Psoas muscle (tissue), 8 donors: Measurements from ENCODE around the gene TRAIP. TPM values are rescaled to one million over a fixed set of nuclear protein-coding genes. Genes with fewer than 3 reads are reported as not detected.
A peak's percentile ranks its signal among the peaks of the same experiment; 100 is the strongest.

ENCODE experiments used
- ATAC-seq, 4 donors: fragments of 200-7000 bp; cut with Tn5 transposase; one replicate each; pipeline ENCODE4 v1.9.1; 2020; ENCODE audit warnings: moderate library complexity in 3 of 4, mild to moderate bottlenecking in 2 of 4
- DNase-seq, 2 donors: peaks; one replicate each; pipeline ENCODE4 v3.0.0-alpha.2; 2020
- H3K27ac ChIP-seq: fragments of 200-600 bp; one replicate; pipeline ENCODE4 v1.8.0; 2022
- H3K27me3 ChIP-seq, 3 donors: fragments of 200-600 bp in 1 of 3; one replicate each; pipeline versions ENCODE4 v1.6.1 to v1.8.0; 2013 to 2022; ENCODE audit warnings: low read length in 2 of 3, mild to moderate bottlenecking in 2 of 3, moderate library complexity in 1 of 3; ENCODE audit not compliant: insufficient read depth in 3 of 3
- H3K36me3 ChIP-seq, 2 donors: fragments of 200-600 bp in 1 of 2; one replicate each; pipeline versions ENCODE4 v1.6.1 to v1.8.0; 2013 to 2022; ENCODE audit warnings: low read depth in 1 of 2, mild to moderate bottlenecking in 1 of 2, moderate library complexity in 1 of 2; ENCODE audit not compliant: insufficient read depth in 1 of 2
- H3K4me1 ChIP-seq: fragments of 200-600 bp; one replicate; pipeline ENCODE4 v1.8.0; 2022
- H3K4me3 ChIP-seq: fragments of 200-600 bp; one replicate; pipeline ENCODE4 v1.8.0; 2022; ENCODE audit warnings: mild to moderate bottlenecking
- H3K9me3 ChIP-seq: fragments of 200-600 bp; one replicate; pipeline ENCODE4 v1.8.0; 2022
- WGBS, 3 donors: extraction: QIAGEN DNeasy Blood & Tissue Kit; methylation state at CpG; one replicate each; pipeline versions ENCODE4 v1.1.6 to v1.1.7; 2013; 5-methylcytosine and 5-hydroxymethylcytosine counted together
- intact Hi-C, 2 donors: fragments of 100-400 bp; cut with DNase I; formaldehyde crosslinking; loops; one replicate each; pipeline versions ENCODE4 v1.11.0 to v1.14.2; 2022
- polyA plus RNA-seq, 3 donors: library from polyadenylated mRNA; stranded (reverse); fragments of 200-250 nt; gene quantifications; one replicate each; pipeline ENCODE4 v1.2.3, GENCODE V29; 2013
- total RNA-seq, 4 donors: library from RNA; stranded (reverse); fragmentation: NEBNext Ultra II Directional in 2 of 4; extraction: Animal tissue kit (Norgen Biotek cat#: 25700) in 2 of 4; gene quantifications; one replicate each; pipeline versions ENCODE4 v1.2.1 to v1.2.4, GENCODE V29; 2021 to 2023
- TF ChIP-seq, protein P1 (sequence below): fragments of 200-600 bp; IDR thresholded peaks from one replicate; pipeline ENCODE4 v1.8.0; 2022; ENCODE audit warnings: antibody characterized with exemption
- donor health status: healthy with polysubstance abuse.
- donor health status: DM: no; HTN: no; CAD: no; lungs with moderate emphysema.
- donor health status: Bipolar disorder and iron deficiency.
- donor health status: healthy.
- donor health status: DM: yes; HTN: yes; CAD: no.
- donor health status: DM: no; HTN: no; CAD: no.
- donor health status: DM: no; HTN: no; CAD: no.
- donor health status: DM: yes; HTN: yes; CAD: no.

Gene TRAIP
- total and polyA plus RNA-seq, 7 donors = 0.36 to 4.6 (median 1.2) TPM

- Histone ChIP-seq H3K27ac (peak overlapping the region; percentile 93), H3K4me3 (peak overlapping the region; percentile 76), H3K9me3 (no peaks in the 10 kb centered on the region), H3K4me1 (peaks cover 38% of the 10 kb centered on the region), H3K36me3 (peaks cover 0 to 7% of the 10 kb centered on the region in 2 donors), H3K27me3 (no peaks in the 10 kb centered on the region)
- TF ChIP-seq, protein P1, sequence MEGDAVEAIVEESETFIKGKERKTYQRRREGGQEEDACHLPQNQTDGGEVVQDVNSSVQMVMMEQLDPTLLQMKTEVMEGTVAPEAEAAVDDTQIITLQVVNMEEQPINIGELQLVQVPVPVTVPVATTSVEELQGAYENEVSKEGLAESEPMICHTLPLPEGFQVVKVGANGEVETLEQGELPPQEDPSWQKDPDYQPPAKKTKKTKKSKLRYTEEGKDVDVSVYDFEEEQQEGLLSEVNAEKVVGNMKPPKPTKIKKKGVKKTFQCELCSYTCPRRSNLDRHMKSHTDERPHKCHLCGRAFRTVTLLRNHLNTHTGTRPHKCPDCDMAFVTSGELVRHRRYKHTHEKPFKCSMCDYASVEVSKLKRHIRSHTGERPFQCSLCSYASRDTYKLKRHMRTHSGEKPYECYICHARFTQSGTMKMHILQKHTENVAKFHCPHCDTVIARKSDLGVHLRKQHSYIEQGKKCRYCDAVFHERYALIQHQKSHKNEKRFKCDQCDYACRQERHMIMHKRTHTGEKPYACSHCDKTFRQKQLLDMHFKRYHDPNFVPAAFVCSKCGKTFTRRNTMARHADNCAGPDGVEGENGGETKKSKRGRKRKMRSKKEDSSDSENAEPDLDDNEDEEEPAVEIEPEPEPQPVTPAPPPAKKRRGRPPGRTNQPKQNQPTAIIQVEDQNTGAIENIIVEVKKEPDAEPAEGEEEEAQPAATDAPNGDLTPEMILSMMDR = no peak
- DNase-seq = no peak
- WGBS, 3 donors = 3 to 5% (median 3%) methylated on average over 36 to 41 of the region's 41 CpGs
- intact Hi-C loops = loop anchor here (5.0 kb wide), 1 partner anchor 104 kb away; no protein-coding TSS in a partner anchor
- peak in 3 of 4 donors; percentile 13 to 28 (median 27) for ATAC-seq
Measured at GRCh38 chr3:49803465-49804140, 52.8 kb downstream of the TRAIP start.

DNA sequence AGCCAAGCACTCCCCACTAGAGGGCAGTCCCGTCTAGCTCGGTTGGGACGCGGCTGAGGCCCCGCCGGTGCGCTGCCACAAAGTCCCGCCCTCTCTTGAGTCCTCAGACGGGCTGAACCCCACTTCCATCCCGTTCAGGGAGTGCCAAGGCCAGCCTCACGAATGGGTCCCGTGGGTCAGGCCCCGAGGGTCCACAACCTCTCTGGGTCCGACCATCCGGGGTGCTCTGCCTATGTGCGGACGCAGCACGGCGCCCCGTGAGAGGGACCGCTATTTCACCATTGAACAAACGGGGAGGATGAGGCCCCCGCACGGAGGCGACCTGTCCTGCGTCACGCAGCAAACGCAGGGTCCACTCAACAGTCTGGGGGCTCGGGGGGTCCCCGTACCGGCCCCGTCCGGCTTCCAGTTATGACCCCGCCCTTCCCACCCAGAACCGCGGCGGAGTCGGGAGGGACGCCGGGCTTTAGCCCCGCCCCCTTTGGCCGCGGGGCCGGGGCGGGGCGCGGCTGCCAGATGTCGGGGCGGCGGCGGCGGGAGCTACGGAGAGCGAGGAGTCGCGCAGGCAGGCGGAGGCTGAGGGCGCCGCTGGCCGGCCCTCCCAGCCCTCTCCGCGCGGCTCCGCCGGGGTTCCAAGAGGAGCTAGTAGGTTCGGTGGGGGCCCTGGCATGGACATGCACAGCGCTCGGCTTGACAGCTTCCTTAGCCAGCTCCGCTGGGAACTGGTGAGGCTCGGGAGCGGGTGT lies 53.5 kb downstream of the TRAIP start, which contains the start of gene INKA1:
Gene INKA1, plus strand, starts transcription at position 543 of the 746 bp plus-strand sequence. Its CDS starts 132 bp downstream, at position 675.
- Histone ChIP-seq H3K4me3 (peak within 1 kb of the TSS; percentile 76), H3K27me3 (no peaks in the 10 kb centered on the region), H3K36me3 (peaks cover 0 to 7% of the 10 kb centered on the region in 2 donors), H3K9me3 (no peaks in the 10 kb centered on the region), H3K27ac (peak within 1 kb of the TSS; percentile 93), H3K4me1 (peaks cover 38% of the 10 kb centered on the region)
- WGBS, 3 donors = 0 to 1% (median 1%) methylated on average over 60 to 71 of the region's 71 CpGs
- intact Hi-C loops = loop anchor here (1.0 to 5.0 kb wide), 2 partner anchors 36 to 104 kb away; no protein-coding TSS in a partner anchor
- ATAC-seq = peak; percentile 83 to 89 (median 84)
- TF ChIP-seq, protein P1 = peak; percentile 88
- DNase-seq = peak; percentile 90 to 94

DNA sequence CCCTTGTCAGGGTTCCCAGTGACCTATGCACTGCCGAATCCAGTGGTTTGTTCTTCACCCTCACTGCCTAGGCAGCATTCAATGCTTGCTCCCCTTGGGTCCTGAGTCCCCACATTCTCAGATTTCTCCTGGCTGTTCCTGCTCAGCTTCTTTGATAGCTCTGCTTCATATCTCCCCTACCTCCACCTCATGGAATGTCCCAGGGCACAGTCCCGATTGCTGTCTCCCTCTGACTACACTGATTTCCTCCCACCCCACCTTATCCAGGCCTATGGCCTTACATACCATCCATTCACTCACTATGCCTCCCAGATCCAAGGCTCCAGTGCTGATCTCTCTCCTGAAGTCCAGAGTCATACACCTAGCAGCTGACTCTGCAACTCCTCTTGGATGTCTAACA lies 55.2 kb downstream of the TRAIP start:
- TF ChIP-seq, protein P1 = no peak
- Histone ChIP-seq H3K4me1 (peaks cover 22% of the 10 kb centered on the region), H3K27me3 (no peaks in the 10 kb centered on the region), H3K4me3 (no peak overlapping the region), H3K9me3 (no peaks in the 10 kb centered on the region), H3K36me3 (peaks cover 0 to 7% of the 10 kb centered on the region in 2 donors), H3K27ac (no peak overlapping the region)
- DNase-seq (no peak), ATAC-seq (no peak)
- WGBS, 3 donors = 86 to 98% (median 91%) methylated on average over 2 of the region's 2 CpGs
- intact Hi-C loops = loop anchor here (5.0 kb wide), 1 partner anchor 106 kb away; no protein-coding TSS in a partner anchor

- peaks cover 10% of the 10 kb centered on the region for H3K4me1 ChIP-seq
- H3K4me3 ChIP-seq = no peak within 1 kb of the TSS
- no peak within 1 kb of the TSS for H3K27ac ChIP-seq
- H3K9me3 ChIP-seq = no peaks in the 10 kb centered on the region
- peak; percentile 45 to 67 for DNase-seq
- ATAC-seq = no peak
- H3K36me3 ChIP-seq = peaks cover 0 to 5% of the 10 kb centered on the region in 2 donors
- H3K27me3 ChIP-seq = no peaks in the 10 kb centered on the region
- WGBS, 3 donors = 50 to 58% (median 54%) methylated on average over 4 of the region's 4 CpGs
- intact Hi-C loops = loop anchor here (5.0 kb wide), 1 partner anchor 108 kb away; no protein-coding TSS in a partner anchor
- TF ChIP-seq, protein P1 = no peak
Measured at GRCh38 chr3:49799761-49800160, 56.6 kb downstream of the TRAIP start, which contains the start of gene CDHR4. Gene CDHR4 (minus strand): TSS chr3:49799873. CDS start chr3:49799812, 61 bp downstream.
